Liver (tissue), 3 donors: ENCODE measurements around the gene OR5B21.

Experiments
- ATF3 ChIP-seq: IDR thresholded peaks from 2 replicates; pipeline ENCODE4 v1.6.1; 2016; ENCODE audit warnings: antibody characterized with exemption
- CTCF ChIP-seq: fragments of 150-350 bp; IDR thresholded peaks from 2 replicates; pipeline ENCODE4 v1.5.1; 2017; ENCODE audit warnings: improper control_type of control experiment, low read depth, low read length; ENCODE audit not compliant: missing input control
- NR2F2 ChIP-seq: IDR thresholded peaks from 2 replicates; pipeline ENCODE4 v1.6.1; 2016; ENCODE audit warnings: antibody characterized with exemption
- RAD21 ChIP-seq, 2 donors: IDR thresholded peaks; 2 replicates each; pipeline ENCODE4 v1.6.1; 2016; ENCODE audit warnings: antibody characterized with exemption in 2 of 2, mild to moderate bottlenecking in 2 of 2
- donor health status: healthy.
- donor health status: healthy.

DNA sequence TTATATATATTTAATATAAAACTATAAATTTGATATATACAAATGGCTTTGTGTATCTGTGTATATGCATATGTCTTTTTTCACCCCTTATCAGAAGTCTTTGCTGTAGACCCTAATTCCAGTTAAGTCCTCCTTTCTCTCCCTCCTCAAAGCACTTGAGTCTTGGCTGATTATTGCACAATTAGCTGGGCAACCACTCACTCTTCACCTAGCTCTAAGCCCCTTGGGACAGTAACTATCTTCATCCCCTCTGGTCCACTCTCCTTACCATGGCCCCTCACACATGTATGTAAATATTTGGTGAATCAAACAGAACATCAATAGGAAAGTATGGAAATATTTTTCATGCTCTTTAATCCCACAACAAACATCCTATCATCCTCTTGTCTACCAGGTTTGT is 909 bp upstream of the OR5B21 start:
- TF ChIP-seq CTCF = no peak
- TF ChIP-seq NR2F2 = no peak
- TF ChIP-seq RAD21 (IDR thresholded peaks at IDR 0.05) = no peak
- no peak for TF ChIP-seq ATF3
